Measurements from ENCODE around the gene TSGA10IP. TPM values are rescaled to one million over a fixed set of nuclear protein-coding genes. Genes with fewer than 3 reads are reported as not detected.

The TSGA10IP gene
- total RNA-seq, 1 donor from 2014 or later: not detected

DNA sequence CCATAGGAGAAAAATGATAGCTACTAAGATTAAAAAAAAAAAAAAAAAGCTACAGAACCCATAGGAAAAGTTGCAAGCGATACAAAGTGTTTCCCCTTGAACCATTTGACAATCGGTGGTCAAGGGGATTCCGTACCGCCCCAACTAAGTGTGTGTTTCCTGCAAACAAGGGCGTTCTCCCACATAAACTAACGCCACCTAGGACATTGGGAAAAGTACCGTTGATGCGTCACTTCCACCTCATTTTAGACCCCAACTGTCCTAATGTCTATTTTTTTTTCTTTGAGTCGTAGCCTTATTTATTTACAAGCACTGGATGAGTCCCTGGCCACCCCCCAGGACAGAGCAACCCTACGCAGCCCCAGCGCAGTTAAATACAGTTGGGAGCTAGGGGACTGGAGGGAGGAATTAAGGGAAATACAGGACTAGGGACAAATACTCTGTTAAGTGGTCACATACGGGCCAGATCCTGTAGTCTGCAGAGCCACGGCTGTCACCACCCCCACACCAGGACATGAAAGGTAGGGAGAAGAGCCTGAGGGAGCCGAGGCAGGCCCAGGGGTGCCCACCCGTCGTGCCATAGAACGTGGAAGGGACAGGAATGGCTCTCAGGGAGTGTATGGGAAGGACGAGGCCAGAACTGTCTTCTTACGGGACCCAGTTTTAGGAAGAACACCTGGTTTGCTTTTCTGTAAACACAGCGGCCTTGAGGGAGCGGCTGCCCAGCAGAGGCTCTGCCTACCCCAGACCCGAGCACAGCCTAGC lies 37.7 kb downstream of the TSGA10IP start:
- no peaks in the 10 kb centered on the region for H3K4me1 Mint-ChIP-seq (ENCODE audit: low read depth)
- H3K36me3 Mint-ChIP-seq (ENCODE audit: insufficient read depth): peaks cover 2% of the 10 kb centered on the region
- H3K9me3 Mint-ChIP-seq (ENCODE audit: low read depth): no peaks in the 10 kb centered on the region
- no peak for DNase-seq (ENCODE audit: low spot score, unreplicated experiment)
- no peaks in the 10 kb centered on the region for H3K27me3 Mint-ChIP-seq
- TF ChIP-seq CTCF (IDR thresholded peaks at IDR 0.05; ENCODE audit: unreplicated experiment): no peak
- no peak overlapping the region for H3K27ac Mint-ChIP-seq
- no peak overlapping the region for H3K4me3 Mint-ChIP-seq (ENCODE audit: low read depth)

DNA sequence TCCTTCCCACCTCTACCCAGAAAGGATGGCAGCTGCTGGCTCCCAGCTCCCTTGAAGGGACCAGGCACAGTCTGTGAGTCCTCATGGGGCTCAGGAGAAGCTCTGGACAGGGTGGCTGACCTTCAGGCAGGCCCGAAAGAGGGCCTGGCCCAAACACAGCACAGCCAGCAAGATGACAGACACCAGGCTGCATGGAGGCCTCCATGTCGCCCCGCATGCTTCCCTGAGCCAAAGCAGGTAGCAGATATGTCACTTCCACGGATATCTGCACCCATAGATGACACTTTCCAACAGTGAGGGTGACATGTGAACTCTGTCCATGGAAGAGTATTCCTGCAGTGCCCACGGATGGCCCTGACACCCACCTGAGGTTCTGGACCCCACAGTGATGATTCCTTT lies 38.3 kb downstream of the TSGA10IP start:
- no peaks in the 10 kb centered on the region for H3K9me3 Mint-ChIP-seq (ENCODE audit: low read depth)
- H3K27ac Mint-ChIP-seq: no peak overlapping the region
- H3K4me1 Mint-ChIP-seq (ENCODE audit: low read depth): no peaks in the 10 kb centered on the region
- H3K36me3 Mint-ChIP-seq (ENCODE audit: insufficient read depth): peaks cover 2% of the 10 kb centered on the region
- TF ChIP-seq CTCF (IDR thresholded peaks at IDR 0.05; ENCODE audit: unreplicated experiment): no peak
- no peak for DNase-seq (ENCODE audit: low spot score, unreplicated experiment)
- H3K4me3 Mint-ChIP-seq (ENCODE audit: low read depth): no peak overlapping the region
- H3K27me3 Mint-ChIP-seq: no peaks in the 10 kb centered on the region

GRCh38 chr11:65987336-65987735 lies 42.1 kb downstream of the TSGA10IP start:
- no peak overlapping the region for H3K27ac Mint-ChIP-seq
- no peaks in the 10 kb centered on the region for H3K9me3 Mint-ChIP-seq (ENCODE audit: low read depth)
- no peak for DNase-seq (ENCODE audit: low spot score, unreplicated experiment)
- H3K36me3 Mint-ChIP-seq (ENCODE audit: insufficient read depth): peaks cover 2% of the 10 kb centered on the region
- H3K4me3 Mint-ChIP-seq (ENCODE audit: low read depth): no peak overlapping the region
- no peaks in the 10 kb centered on the region for H3K4me1 Mint-ChIP-seq (ENCODE audit: low read depth)
- no peak for TF ChIP-seq CTCF (IDR thresholded peaks at IDR 0.05; ENCODE audit: unreplicated experiment)
- no peaks in the 10 kb centered on the region for H3K27me3 Mint-ChIP-seq

- DNase-seq (ENCODE audit: low spot score, unreplicated experiment): peak; percentile 83
- Mint-ChIP-seq H3K9me3 (ENCODE audit: low read depth) (no peaks in the 10 kb centered on the region), H3K27ac (peak overlapping the region; percentile 41), H3K27me3 (no peaks in the 10 kb centered on the region), H3K4me1 (ENCODE audit: low read depth) (no peaks in the 10 kb centered on the region), H3K4me3 (ENCODE audit: low read depth) (no peak overlapping the region), H3K36me3 (ENCODE audit: insufficient read depth) (peaks cover 2% of the 10 kb centered on the region)
- TF ChIP-seq CTCF (IDR thresholded peaks at IDR 0.05; ENCODE audit: unreplicated experiment): peak; percentile 88
These were observed 43.7 kb downstream of the TSGA10IP start for GRCh38 chr11:65988791-65989592.

- Mint-ChIP-seq H3K27me3 (no peaks in the 10 kb centered on the region), H3K27ac (no peak overlapping the region), H3K36me3 (ENCODE audit: insufficient read depth) (peaks cover 5% of the 10 kb centered on the region), H3K4me1 (ENCODE audit: low read depth) (no peaks in the 10 kb centered on the region), H3K4me3 (ENCODE audit: low read depth) (no peak overlapping the region), H3K9me3 (ENCODE audit: low read depth) (no peaks in the 10 kb centered on the region)
- no peak for TF ChIP-seq CTCF (IDR thresholded peaks at IDR 0.05; ENCODE audit: unreplicated experiment)
- no peak for DNase-seq (ENCODE audit: low spot score, unreplicated experiment)
These were observed 46.8 kb downstream of the TSGA10IP start for GRCh38 chr11:65992056-65992455.
